ENCODE measurements around the gene AFAP1.
A peak's percentile ranks its signal among the peaks of the same experiment; 100 is the strongest.

Gene AFAP1, protein sequence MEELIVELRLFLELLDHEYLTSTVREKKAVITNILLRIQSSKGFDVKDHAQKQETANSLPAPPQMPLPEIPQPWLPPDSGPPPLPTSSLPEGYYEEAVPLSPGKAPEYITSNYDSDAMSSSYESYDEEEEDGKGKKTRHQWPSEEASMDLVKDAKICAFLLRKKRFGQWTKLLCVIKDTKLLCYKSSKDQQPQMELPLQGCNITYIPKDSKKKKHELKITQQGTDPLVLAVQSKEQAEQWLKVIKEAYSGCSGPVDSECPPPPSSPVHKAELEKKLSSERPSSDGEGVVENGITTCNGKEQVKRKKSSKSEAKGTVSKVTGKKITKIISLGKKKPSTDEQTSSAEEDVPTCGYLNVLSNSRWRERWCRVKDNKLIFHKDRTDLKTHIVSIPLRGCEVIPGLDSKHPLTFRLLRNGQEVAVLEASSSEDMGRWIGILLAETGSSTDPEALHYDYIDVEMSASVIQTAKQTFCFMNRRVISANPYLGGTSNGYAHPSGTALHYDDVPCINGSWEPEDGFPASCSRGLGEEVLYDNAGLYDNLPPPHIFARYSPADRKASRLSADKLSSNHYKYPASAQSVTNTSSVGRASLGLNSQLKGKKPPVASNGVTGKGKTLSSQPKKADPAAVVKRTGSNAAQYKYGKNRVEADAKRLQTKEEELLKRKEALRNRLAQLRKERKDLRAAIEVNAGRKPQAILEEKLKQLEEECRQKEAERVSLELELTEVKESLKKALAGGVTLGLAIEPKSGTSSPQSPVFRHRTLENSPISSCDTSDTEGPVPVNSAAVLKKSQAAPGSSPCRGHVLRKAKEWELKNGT

DNA sequence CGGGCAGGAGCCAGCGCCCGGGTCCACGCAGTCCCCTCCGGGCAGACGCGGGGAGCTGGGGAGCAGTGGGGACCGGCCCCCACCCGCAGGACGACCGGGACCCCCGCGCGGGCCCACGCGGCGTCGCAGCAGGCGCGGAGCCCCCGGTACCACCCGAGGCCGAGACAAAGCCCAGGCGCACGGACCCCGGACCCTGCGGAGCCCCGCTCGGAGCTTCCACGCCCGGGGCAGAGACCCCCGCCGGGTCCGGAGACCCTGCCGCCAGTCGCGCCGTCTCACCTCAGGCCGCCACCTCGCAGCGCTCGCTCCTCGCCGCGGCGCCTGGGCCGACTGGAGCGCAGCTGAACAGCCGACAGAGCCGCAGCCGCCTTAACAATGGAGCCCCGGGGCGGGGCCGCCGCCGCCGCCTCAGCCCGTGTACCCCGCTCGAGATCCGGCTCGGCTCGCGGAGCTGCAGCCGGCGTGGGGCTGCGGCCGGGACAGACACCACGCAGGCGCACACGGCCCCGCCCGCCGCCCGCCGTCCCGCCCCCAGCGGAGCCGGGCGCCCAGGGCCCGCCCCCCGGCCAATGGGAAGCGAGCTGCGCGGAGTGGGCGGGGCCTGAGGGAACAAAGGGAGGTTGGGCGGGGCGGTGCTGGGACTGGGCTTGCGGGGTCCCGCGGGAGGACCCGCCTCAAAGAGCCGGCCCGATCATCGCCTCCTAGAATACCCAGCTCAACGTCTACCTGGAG lies at the start of gene AFAP1:
TSS of gene AFAP1 (minus strand) at position 485 of the 732 bp plus-strand sequence. CDS start 67,783 bp downstream, outside the sequence.
- DNase-seq (ENCODE audit: low spot score) = peak; percentile 88

DNA sequence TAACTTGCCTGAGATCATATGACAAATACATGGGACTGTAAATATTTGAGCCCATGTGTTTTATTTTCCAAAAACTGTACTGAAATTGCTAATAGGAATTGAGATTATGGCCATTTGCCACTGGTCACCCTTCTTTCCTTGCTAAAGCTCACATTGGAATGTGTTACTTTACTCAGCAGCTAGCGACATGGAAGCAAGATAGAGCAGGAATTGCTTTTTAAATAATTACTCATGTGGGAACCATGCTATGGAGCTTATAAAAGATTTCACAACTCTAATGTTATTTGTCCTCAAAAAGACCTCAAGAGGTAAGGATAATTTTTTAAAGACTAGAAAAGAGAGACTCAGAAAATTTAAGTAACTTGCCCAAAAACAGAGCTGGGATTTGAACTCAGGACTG lies 48.8 kb upstream of the AFAP1 start:
- DNase-seq (ENCODE audit: low spot score) = no peak

DNA sequence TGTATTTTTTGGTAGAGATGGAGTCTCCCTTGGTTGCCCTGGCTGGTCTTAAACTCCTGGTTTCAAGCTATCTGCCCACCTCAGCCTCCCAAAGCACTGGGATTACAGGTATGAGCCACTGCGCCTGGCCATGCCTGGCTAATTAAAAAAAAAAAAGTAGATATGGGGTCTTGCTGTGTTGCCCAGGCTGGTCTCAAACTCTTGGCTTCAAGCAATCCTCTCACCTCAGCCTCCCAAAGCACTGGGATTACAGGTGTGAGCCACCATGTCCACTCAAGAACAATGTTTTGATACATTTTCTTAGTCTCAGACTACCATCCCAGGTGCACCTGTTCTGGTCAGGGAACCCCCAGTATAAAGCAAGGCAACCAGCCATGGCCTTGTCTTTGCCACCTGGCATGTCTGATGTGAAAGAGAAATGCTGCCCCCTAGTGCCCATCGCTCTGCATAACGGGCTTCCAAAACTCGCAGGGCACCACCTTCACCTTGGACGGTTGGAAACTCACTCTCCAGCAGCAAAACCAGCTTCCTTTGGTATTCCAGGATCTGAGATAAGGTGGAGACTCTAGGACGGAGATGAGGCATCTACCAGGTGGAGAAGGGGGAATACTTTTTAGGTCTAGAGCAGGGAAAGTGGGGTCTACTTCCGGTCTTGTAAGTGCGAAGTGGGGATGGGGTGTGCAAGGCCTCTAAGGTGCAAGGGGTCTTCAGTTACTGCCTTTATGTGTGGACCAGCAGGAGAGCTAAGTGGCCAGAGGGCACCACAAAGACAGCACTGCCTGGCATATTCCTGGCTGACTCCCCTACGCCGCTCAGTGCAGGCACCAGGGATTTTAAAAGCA lies 47.7 kb upstream of the AFAP1 start:
- peak; percentile 84 for DNase-seq (ENCODE audit: low spot score)

DNA sequence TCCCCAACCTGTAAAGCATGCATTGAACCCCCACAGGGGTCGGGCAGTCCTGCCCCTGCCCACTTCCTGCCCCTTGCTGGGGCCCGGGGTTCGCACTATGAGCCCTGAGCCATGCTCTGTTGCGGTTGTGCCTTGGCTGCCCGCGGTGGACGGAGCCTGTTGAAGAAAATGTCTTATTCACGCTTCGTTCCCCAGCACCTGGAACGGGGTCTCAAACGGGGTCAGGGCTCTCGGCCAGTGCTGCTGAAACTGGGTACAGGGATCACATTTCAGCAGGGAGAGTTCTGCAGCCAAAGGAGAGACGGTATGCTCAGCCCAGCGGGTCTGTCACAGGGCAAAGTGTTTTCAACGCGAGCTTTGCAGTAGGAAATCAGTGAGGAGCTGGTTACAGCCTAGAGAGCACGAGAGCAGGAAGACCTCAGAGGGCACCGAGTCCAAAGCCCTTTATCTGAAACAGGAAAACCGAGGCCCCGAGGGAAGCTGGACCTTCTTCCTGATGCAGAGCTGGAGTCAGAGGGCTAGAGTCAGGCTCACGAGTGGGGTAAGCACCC lies 46.3 kb upstream of the AFAP1 start:
- no peak for DNase-seq (ENCODE audit: low spot score)

DNA sequence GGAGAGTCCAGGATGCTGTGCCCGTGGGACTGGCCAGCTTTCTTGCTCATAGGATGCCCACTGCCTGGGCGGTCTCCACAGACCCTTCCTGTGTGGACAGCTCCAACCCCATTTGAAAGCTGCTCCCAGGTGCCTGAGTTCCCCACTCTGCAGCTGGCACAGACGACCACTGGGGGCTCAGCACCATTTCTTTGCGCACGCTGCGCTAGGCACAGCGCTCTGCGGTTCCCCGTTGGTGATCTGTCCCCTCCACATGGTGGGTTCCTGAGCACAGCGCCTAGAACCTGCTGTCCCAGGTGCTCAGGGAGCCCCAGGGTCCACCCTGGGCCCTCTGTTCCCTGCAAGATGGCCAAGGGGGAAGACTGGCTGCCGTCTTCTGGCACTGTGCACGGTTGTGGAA lies 45.4 kb upstream of the AFAP1 start:
- DNase-seq (ENCODE audit: low spot score) = no peak

DNA sequence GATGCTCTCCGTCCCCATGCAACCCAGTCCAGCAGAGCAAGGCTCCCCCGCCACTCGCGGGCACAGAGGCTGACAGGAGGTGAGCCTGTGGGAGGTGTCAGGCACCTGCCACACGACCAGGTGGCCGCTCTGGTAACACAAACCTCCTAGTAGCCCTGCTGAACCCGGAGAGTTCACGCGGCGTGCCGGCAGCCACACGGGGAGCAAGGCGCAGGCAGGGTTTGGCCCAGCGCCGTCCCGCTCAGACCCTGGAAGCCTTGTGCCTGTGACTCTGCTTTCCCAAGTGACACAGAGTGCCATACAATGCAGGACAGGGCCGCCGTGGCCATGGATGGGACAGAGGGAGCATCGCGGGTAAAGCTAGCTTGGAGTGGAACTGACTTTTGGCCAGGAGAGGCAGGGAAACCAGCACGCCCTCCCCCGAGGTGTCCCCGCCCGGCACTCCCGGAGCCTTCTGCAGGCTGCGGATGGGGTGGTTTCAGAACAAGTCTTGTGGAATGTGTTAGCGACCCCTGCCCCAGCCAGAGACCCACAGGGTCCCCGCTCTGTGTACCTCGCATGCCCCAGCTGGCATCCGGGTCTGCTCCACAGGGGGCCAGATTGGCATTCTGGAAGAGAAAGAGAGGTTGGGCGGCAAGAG lies 44.7 kb upstream of the AFAP1 start:
- no peak for DNase-seq (ENCODE audit: low spot score)

DNA sequence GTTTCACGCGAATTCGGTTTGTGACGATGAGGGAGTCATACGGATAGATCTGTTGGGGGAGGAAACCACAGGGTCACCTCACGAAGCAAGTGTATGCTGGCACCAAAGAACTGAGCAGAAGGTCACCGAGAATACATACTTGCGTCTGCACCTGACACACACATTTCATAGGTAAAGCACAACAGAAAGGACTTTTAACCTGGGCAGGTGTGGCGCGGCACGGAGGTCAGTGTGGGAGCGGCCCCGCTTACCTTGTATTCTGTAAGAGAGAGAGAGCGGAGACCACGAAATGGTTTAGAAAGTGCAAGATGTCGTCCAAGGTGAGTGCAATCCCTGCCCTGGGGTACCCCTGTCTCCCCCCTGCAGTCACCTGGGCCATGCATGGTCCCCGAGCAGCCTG lies 43.6 kb upstream of the AFAP1 start:
- no peak for DNase-seq (ENCODE audit: low spot score)

DNA sequence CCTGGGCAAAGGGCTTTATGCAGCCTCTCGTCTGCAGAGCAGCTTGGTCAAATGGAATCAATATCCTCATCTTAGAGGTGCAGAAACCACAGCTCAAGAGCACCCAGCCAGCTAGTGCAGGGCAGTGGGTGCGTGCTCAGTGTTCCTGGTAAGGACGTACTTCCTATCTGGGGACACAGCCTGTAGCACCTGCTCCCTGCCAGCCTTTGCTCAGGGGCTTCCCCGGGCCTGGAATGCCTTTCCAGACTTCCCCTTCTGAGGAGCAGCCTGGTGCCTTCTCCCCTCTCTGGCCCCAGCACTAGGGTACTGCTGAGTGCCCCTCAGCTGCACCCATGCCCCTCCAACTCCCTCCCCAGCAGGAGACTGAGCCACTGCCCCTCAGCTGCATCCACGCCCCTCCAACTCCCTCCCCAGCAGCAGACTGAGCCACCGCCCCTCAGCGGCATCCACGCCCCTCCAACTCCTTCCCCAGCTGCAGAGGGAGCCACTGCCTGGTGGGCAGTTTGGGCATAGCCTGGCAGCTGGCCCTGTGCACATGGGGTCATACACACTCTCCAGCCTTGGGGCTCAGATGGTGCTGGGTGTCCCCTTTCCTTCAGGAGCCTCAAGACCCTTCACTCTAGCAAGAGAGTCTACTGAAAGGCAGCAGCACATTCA lies 42.2 kb upstream of the AFAP1 start:
- DNase-seq (ENCODE audit: low spot score) = no peak

DNA sequence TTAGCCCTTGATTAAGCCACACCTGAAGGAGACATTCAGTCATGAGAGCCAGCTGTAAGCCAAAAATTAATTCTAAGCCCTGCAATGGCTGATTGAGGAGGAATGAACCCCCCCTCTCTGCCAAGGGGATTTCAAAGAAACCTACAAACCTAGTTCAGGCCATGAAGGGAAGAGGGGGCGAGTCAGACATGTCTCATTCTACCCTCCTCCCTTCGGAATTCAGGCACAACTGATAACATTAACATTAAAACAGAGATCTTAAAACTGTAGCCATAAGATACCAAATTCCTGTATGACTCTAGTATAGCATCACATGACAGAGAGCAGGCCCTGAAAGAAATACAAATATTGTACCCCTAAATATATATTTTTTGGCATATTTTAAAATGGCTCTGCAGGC lies 40.4 kb upstream of the AFAP1 start:
- DNase-seq (ENCODE audit: low spot score) = no peak

DNA sequence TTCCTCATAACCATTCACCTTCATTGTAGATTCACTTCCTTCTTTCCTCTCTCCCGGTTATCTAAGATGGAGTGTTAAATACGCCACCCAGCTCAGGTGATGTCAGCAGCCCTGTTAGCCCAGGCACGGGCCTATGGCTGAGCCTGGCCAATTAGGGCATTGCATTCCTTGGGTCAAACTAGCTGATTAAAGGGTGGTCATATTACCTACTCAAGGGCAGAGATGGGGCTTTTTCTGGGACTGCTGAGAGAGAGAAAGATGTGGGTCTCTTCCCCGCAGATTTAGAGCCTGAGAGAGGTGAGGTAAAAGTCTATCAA lies 39.9 kb upstream of the AFAP1 start:
- no peak for DNase-seq (ENCODE audit: low spot score)

DNA sequence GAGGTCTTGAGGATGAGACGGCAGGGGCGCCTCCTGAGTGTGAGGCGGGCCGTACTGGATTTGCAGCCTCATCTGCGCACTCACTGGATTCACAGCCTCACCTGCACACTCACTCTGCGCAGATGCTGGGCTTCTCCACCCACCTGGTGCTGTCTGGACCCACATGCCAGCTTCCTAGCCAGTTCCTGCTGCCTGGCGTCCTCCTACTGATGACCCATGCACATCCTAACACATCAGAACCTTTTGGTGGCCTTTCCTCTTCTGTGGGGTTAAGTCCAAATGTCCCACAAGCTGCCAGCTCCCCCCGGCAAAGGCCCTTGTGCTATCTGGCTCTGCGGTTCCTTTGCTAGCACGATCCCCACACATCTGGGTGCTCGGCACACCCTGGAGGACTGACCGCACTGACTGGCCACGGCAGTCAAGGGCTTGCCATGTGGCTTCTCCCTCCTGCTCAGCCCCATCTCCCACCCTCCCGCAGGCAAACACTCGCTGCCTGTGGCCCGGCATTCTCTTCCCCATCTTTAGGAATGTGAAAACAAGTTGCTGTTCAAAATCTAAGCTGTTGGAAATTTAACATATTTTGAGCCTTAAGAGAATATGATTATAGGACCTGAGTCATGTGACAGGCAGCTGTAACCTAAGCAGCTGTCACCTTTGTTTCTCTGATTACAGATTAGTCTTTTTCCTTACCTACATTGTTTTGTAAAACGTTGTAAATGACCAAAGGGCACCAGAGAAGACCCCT lies 39.4 kb upstream of the AFAP1 start:
- no peak for DNase-seq (ENCODE audit: low spot score)

DNA sequence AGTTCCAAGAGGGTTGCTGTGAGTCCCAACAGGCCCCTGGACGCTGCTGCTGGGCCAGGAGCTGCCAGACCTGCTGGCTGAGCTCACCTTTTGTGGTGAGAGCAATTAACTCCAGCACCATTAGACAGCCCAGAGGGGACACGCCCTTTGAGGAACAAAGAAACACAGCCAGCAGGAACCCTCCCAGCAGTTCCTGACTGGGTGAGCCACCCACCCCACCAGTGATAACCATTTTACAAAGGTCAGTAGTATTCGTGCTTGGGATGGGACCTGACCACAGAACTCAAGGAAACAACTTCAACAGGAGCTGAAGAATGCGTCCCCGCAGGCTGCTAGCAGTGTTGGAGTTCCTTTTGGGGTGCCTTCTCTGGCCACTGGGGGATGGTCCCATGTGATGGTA lies 38.8 kb upstream of the AFAP1 start:
- DNase-seq (ENCODE audit: low spot score) = no peak

DNA sequence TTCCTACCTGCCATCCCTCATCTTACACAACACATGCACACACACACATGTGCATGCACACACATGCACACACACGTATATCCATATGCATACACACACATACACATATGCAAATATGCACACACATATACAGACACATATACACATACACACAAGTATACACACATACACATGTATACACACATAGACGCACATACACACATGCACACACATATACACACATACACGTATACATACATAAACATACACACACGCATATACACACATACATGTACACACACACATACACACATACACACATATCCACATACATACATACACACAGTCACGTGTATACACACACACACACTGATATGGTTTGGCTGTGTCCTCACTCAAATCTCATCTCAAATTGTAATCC lies 37.0 kb upstream of the AFAP1 start:
- DNase-seq (ENCODE audit: low spot score) = no peak

DNA sequence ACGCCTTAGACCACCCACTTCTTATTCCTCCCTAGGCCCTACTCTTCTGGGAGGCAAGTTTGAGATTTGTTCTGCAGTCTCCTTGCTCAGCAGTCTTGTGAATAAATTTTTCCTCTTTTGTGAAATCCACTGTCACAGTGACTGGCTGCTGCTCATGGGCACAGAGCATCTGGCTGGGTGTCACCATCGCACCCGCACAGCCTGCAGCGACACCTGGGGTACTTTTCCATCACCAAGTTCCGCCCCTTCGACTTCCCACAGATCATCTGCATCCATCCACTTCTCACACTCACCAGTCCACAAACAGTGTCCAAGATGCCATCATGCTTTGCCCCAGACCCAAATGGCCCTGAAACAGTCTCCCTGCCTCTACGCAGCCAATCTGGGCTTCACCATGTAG lies 36.4 kb upstream of the AFAP1 start:
- no peak for DNase-seq (ENCODE audit: low spot score)

DNA sequence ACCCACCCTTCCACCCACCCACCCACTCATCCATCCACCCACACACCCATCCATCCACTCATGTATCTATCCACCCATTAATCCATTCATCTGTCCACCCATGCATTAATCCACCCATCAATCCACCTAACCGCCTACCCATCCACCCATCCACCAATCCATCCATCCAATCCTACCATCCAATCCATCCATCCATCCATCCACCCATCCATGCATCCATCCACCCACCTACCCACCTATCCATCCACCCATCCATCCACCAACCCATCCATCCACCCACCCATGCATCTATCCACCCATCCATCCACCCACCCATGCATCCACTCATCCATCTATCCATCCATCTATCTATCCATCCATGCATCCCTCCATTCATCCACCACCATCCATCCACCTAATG lies 34.8 kb upstream of the AFAP1 start:
- no peak for DNase-seq (ENCODE audit: low spot score)

DNA sequence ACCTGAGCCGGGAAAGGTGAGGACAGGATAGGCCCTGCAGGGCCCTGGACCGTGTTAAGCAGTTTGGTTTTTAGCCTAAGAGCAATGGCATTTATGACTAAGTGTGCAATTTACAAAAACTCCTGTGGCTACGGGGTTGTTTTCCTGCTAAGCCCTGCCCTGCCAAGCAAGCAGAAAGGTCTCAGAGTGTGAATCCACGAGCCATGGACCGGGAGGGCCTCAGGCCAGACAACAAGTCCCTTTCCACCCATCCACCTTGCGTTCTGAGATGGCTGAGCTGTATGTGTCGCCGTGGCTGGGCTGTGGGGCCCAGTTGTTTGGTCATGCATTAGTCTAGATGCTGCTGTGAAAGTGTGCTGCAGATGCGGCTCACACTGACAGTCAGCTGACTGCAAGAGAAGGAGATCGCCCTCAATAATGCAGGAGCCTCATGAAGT lies 33.9 kb upstream of the AFAP1 start:
- peak; percentile 23 for DNase-seq (ENCODE audit: low spot score)

DNA sequence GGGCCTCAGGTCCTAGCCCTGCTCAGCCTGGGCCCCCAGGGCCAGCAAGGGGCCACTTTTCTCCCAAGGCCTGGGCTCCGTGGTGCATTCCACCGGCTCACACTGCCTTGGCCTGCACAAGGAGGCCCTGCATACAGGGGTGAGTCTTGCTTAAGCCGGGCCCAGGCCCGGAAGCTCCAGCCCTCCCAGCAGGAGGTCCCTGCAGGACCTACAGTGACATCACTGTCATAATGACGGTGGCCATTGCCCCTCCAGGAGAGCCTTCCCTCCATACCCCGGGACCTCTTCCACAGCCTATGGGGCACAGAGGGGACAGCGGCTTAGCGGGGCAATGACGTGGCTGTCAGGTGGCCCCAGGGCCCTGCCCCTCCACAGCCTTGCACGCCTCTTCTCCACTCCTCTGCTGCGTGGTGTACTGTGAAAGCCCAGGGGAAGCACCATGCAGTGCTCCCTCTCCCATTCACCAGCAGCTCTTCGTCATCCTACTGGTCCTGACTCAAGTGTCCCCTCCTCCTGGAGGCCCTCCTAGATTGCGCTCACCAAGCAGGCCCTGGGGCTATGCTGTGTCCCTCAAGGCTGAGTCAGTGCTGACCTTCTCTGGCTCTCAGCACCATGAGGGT lies 32.3 kb upstream of the AFAP1 start:
- peak; percentile 1 for DNase-seq (ENCODE audit: low spot score)

DNA sequence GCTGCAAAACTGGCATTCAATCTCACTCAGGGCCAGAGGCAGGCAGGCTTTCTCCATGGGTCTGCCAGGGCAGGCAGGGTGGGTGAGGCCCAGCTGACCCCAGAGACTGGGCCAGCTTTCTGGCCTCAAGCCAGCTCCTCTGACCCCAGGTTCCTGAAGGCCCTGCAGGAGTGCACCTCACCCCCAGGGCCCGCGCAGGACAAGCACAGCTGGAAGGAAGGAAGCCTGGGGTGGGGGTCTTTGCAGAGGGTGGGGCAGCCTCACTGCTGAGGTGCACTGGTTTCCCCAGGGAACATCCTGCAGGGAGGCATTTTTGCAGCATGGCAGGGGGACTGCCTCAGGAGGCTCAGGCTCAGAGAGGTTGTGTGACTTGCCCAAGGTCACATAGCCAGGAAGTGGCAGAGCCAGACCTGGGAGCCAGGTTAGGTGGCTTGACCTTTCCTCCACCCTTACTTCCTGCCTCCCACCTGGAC lies 31.5 kb upstream of the AFAP1 start:
- DNase-seq (ENCODE audit: low spot score) = peak; percentile 2

DNA sequence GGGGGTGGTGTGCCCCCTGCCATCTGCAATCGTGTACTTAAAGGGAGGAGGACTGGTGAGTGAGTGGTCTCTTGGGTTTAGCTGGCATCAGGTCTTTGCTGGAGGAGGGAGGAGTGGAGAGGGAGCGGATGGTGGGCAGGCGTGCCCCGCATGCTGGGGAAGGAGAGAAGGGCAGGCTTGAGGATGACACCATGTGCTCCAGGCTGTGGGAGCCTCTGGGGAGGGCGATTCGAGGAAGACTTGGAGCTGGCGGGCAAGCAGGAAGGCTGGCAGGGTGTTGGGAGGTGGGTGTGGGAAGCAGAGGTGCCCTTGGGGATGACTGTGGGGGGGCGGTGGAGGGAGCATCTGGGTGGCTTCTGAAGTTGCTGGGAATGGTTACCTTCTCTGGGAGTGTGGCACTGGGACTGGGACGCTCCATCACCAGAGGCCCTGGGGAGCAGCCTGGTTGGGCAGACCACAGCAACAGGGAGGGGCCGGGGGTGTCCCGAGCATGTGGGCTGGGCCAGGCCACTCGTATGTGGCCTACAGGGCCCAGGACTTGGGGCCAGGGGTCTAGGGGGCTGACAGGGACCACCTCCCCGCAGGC lies 30.8 kb upstream of the AFAP1 start:
- DNase-seq (ENCODE audit: low spot score) = peak; percentile 3
